Measurements from ENCODE around the gene ITGB2. TPM values are rescaled to one million over a fixed set of nuclear protein-coding genes. Genes with fewer than 3 reads are reported as not detected.

ITGB2 gene
- total and polyA plus RNA-seq, 2 donors from 2014 or later, result 9.5 to 111 TPM

DNA sequence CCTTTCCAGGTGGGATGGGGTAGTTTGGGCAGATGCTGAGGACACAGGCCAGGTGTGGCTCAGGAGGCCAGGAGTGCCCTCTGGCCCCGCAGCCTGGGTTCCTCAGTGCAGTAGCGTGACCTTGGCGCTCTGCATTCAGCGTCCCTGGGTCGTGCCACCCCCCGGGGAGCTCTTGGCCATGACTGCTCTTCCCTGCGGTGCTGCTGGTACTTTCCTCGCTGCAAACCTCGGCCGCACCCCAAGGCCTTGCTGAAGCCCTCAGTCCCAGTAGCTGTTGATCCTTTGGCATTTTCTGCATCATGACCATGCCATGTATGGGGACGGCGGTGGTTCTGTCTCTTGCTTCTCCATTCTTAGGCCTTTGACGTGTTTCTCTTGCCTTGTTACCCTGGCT is 32.9 kb upstream of the ITGB2 start:
- Histone ChIP-seq H3K4me1 (ENCODE audit: control insufficient read depth in 2 of 3, insufficient read depth in 2 of 3, low read depth in 1 of 3, low read length in 3 of 3) (peaks cover 0 to 16% (median 0%) of the 10 kb centered on the region in 3 donors), H3K4me3 (ENCODE audit: low read length in 3 of 3) (no peak overlapping the region), H3K36me3 (ENCODE audit: control insufficient read depth in 2 of 3, insufficient read depth in 3 of 3, low read length in 3 of 3) (peaks cover 0 to 3% (median 0%) of the 10 kb centered on the region in 3 donors), H3K27me3 (ENCODE audit: control insufficient read depth, insufficient read depth, low read length) (no peaks in the 10 kb centered on the region), H3K9me3 (ENCODE audit: control insufficient read depth in 2 of 3, insufficient read depth in 1 of 3, low read length in 3 of 3) (no peaks in the 10 kb centered on the region), H3K27ac (ENCODE audit: low read depth in 2 of 2, low read length in 2 of 2) (no peak overlapping the region), H3K9ac (ENCODE audit: low read length in 3 of 3) (no peak overlapping the region)
- FAIRE-seq, result no peak
- no peak for TF ChIP-seq CTCF (IDR thresholded peaks at IDR 0.05; ENCODE audit: borderline replicate concordance, extremely low read depth, insufficient read depth)
- intact Hi-C loops (cut with DNase I), result no loop called here
- peak in 1 of 5 donors; percentile 60 for DNase-seq

- DNase-seq, result peak in 1 of 5 donors; percentile 73
- FAIRE-seq, result no peak
- Histone ChIP-seq H3K4me3 (ENCODE audit: low read length in 3 of 3) (no peak overlapping the region), H3K9me3 (ENCODE audit: control insufficient read depth in 2 of 3, insufficient read depth in 1 of 3, low read length in 3 of 3) (no peaks in the 10 kb centered on the region), H3K9ac (ENCODE audit: low read length in 3 of 3) (no peak overlapping the region), H3K27me3 (ENCODE audit: control insufficient read depth, insufficient read depth, low read length) (no peaks in the 10 kb centered on the region), H3K36me3 (ENCODE audit: control insufficient read depth in 2 of 3, insufficient read depth in 3 of 3, low read length in 3 of 3) (peaks cover 0 to 3% (median 0%) of the 10 kb centered on the region in 3 donors), H3K4me1 (ENCODE audit: control insufficient read depth in 2 of 3, insufficient read depth in 2 of 3, low read depth in 1 of 3, low read length in 3 of 3) (peaks cover 0 to 11% (median 0%) of the 10 kb centered on the region in 3 donors), H3K27ac (ENCODE audit: low read depth in 2 of 2, low read length in 2 of 2) (no peak overlapping the region)
- no peak for TF ChIP-seq CTCF (IDR thresholded peaks at IDR 0.05; ENCODE audit: borderline replicate concordance, extremely low read depth, insufficient read depth)
- intact Hi-C loops (cut with DNase I), result no loop called here
These were observed 32.4 kb upstream of the ITGB2 start for GRCh38 chr21:44952929-44953627.

DNA sequence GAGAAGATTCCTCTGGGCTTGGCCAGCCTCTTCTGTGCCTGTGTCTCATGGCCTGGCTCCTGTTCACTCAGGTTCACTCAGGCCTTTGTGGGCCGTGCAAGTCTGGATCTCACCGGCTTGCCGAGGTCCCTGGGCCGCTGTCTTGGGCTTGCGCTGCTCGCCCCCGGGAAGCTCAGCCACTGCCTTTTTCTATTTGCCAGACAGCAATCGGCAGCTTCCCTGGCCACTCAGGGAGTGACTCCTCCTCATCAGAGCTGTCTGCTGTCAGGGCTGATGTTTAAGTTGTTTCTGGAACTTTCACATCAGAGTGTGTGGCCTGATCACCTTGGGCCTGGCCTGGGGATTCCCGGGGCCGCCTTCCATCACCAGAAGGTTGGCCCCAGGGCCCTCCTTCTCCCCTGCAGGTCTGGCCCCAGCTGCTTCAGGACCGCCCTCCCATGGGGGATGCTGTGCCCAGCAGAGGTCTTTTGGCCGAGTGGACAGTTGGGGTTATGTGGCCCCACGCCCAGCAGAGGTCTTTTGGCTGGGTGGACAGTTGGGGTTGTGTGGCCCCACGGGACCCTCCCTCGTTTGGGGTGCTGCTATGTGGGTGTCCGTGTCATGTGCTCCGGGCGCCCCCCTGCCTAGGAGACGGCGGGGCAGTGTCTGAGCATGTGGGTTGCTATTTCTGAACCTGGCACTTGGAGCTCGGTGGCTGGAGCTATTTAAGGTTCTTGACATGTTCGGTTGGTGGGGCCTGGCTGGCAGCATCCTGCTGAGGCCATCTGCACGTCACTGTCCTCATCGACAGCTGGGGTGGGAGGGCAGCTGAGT is 31.6 kb upstream of the ITGB2 start:
- no peaks in the 10 kb centered on the region for H3K27me3 ChIP-seq (ENCODE audit: control insufficient read depth, insufficient read depth, low read length)
- H3K4me1 ChIP-seq (ENCODE audit: control insufficient read depth in 2 of 3, insufficient read depth in 2 of 3, low read depth in 1 of 3, low read length in 3 of 3), result peaks cover 0 to 5% (median 0%) of the 10 kb centered on the region in 3 donors
- H3K9ac ChIP-seq (ENCODE audit: low read length in 3 of 3), result no peak overlapping the region
- intact Hi-C loops (cut with DNase I), result no loop called here
- peaks cover 0 to 3% (median 0%) of the 10 kb centered on the region in 3 donors for H3K36me3 ChIP-seq (ENCODE audit: control insufficient read depth in 2 of 3, insufficient read depth in 3 of 3, low read length in 3 of 3)
- no peak for TF ChIP-seq CTCF (IDR thresholded peaks at IDR 0.05; ENCODE audit: borderline replicate concordance, extremely low read depth, insufficient read depth)
- peak in 1 of 5 donors; percentile 62 for DNase-seq
- H3K4me3 ChIP-seq (ENCODE audit: low read length in 3 of 3), result no peak overlapping the region
- no peak overlapping the region for H3K27ac ChIP-seq (ENCODE audit: low read depth in 2 of 2, low read length in 2 of 2)
- H3K9me3 ChIP-seq (ENCODE audit: control insufficient read depth in 2 of 3, insufficient read depth in 1 of 3, low read length in 3 of 3), result no peaks in the 10 kb centered on the region
- FAIRE-seq, result no peak

Measured in kidney (tissue), 14 donors.